ENCODE results near the gene ATG14. TPM values are rescaled to one million over a fixed set of nuclear protein-coding genes. Genes with fewer than 3 reads are reported as not detected.

ATG14 gene
- total and polyA plus RNA-seq, 2 of the 13 experiments (the other 11 are each of a cell fraction or from before 2014, with no cell fraction given): 7.2 to 9.1 TPM

GRCh38 chr14:55381040-55381439, 30.6 kb downstream of the ATG14 start (continued):
- TF ChIP-seq SOX13 (IDR thresholded peaks at IDR 0.05) (no peak), SOX13 (CRISPR knock-in tag; conservative IDR thresholded peaks at IDR 0.05 in 1 of 2, IDR thresholded peaks at IDR 0.05 in 1 of 2) (peak in 1 of 2 experiments; percentile 63; a peak in 2 of 4 replicates), U2AF2 (IDR thresholded peaks at IDR 0.05; ENCODE audit: low read depth, low read length) (no peak), HOMEZ (CRISPR knock-in tag; IDR thresholded peaks at IDR 0.05; ENCODE audit: low read depth) (peak; percentile 58; the same call in 1 of the 2 replicates), ZFP62 (CRISPR knock-in tag; IDR thresholded peaks at IDR 0.05) (no peak), FOSL2 (CRISPR knock-in tag; IDR thresholded peaks at IDR 0.05) (peak; percentile 69), ZNF275 (CRISPR knock-in tag; IDR thresholded peaks at IDR 0.05; ENCODE audit: borderline replicate concordance) (no peak), HNF4A (CRISPR knock-in tag; IDR thresholded peaks at IDR 0.05) (peak; percentile 42; the same call in 1 of the 2 replicates), FOXA3 (CRISPR knock-in tag; IDR thresholded peaks at IDR 0.05) (peak; percentile 50), PAXIP1 (CRISPR knock-in tag; conservative IDR thresholded peaks at IDR 0.05) (peak; percentile 53), ZBTB21 (CRISPR knock-in tag; IDR thresholded peaks at IDR 0.05) (peak; percentile 84), ZNF160 (CRISPR knock-in tag; IDR thresholded peaks at IDR 0.05) (no peak), ZNF552 (CRISPR knock-in tag; IDR thresholded peaks at IDR 0.05; ENCODE audit: borderline replicate concordance) (no peak), CERS6 (CRISPR knock-in tag; IDR thresholded peaks at IDR 0.05) (no peak), ZNF136 (CRISPR knock-in tag; IDR thresholded peaks at IDR 0.05; ENCODE audit: low read depth) (no peak), ZNF652 (CRISPR knock-in tag; IDR thresholded peaks at IDR 0.05; ENCODE audit: borderline replicate concordance, low read depth) (no peak), ZNF274 (CRISPR knock-in tag; IDR thresholded peaks at IDR 0.05) (no peak), ZSCAN25 (CRISPR knock-in tag; IDR thresholded peaks at IDR 0.05) (no peak), NR1H2 (CRISPR knock-in tag; IDR thresholded peaks at IDR 0.05; ENCODE audit: borderline replicate concordance, low read depth) (no peak), BORCS8-MEF2B (CRISPR knock-in tag; IDR thresholded peaks at IDR 0.05) (no peak), SAFB2 (CRISPR knock-in tag; IDR thresholded peaks at IDR 0.05; ENCODE audit: borderline replicate concordance, low read depth) (no peak), BCL3 (CRISPR knock-in tag; IDR thresholded peaks at IDR 0.05) (no peak), NAIF1 (CRISPR knock-in tag; IDR thresholded peaks at IDR 0.05; ENCODE audit: borderline replicate concordance) (no peak), ZNF230 (CRISPR knock-in tag; IDR thresholded peaks at IDR 0.05) (no peak)

Data from HepG2 (cell line).